GM18519 (cell line): Measurements from ENCODE around the gene C16orf96.

Source experiments
- ATAC-seq: cut with Tn5 transposase; IDR thresholded peaks from one replicate; pipeline ENCODE4 v1.9.1; 2021; ENCODE audit warnings: mild to moderate bottlenecking, moderate library complexity; ENCODE audit not compliant: unreplicated experiment, low FRiP score

Gene C16orf96

DNA sequence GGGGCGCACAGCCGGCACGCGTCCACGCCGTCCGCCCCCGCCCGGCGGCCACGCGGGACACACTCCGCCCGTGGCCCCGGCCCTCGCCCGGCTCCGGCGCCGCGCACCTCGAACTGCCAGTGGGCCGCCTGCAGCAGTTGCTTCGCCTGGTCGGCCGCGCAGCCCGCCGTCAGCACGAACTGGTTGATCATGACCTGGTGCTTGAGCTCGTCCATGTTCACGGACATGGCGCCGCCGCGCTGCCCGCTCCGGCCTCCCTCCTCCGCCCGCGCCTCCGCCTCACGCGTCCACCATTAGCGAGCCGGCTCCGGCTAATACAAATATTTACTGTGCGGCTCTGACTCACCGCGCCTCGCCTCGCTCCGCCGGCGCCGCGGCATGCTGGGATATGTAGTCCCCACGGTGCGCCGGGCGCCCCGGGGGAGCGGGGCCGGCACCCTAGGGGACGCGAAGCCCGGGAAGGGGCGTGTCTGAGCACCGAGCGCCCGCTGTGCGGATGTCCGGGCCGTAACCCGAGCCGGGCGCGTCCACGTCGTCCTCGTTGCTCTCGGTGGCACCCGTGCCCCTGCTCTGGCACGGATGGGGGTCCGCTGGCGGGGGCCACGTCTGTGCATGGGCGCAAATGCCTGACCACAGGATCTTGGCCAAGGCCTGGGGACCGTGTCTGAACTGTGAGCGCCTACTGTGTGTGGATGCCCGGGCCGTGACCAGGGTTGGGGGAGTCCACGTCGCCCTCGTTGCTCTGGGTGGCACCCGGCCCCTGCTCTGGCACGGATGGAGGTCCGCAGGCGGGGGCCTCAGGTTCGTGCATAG lies 58.6 kb downstream of the C16orf96 start, which contains the start of gene UBALD1:
Gene UBALD1 (minus strand): TSS at position 318 of the 813 bp plus-strand sequence. CDS start 91 bp downstream, at position 227.
- ATAC-seq, result peak; percentile 46

GRCh38 chr16:4615384-4616046 lies 59.4 kb downstream of the C16orf96 start:
- no peak for ATAC-seq

DNA sequence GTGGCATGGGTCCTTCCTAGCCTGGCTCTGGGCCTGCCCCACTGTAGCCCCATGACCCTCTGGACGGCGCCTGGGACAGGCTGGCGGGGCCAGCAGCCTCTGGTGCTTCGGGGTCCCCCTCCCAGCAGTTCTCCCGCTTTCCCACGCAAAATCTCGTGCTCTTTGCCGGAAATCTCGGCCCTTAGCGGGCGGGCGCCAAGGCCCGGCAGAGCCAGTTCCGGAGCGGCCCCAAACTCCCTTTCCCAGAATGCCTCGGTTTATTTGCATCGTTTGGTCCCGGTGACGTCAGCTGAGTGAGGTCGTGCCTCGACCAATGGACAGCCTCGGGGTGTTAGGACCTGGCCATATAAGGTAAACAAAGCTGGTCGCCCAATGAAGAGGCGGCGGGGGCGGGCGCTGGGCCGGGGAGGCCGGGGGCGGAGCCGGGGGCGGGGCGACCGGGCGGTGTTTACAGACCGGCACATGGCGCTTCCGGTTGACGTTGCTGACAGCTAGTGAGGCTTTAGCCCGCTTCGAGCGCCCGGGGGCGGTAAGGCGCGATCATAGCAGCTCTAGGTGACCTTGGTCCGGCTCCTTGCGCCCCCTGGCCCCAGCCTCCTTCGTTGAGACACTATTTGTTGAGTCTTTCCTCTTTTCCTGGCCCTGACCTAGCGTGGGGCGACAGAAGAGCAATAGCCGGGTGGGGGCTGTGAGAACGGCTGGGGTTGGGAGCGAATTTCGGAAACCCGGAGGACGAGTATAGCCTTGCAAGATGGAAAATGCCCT lies 60.1 kb downstream of the C16orf96 start:
- peak; percentile 58 for ATAC-seq

- ATAC-seq, result no peak
Observed at GRCh38 chr16:4617880-4618279, 61.7 kb downstream of the C16orf96 start.

DNA sequence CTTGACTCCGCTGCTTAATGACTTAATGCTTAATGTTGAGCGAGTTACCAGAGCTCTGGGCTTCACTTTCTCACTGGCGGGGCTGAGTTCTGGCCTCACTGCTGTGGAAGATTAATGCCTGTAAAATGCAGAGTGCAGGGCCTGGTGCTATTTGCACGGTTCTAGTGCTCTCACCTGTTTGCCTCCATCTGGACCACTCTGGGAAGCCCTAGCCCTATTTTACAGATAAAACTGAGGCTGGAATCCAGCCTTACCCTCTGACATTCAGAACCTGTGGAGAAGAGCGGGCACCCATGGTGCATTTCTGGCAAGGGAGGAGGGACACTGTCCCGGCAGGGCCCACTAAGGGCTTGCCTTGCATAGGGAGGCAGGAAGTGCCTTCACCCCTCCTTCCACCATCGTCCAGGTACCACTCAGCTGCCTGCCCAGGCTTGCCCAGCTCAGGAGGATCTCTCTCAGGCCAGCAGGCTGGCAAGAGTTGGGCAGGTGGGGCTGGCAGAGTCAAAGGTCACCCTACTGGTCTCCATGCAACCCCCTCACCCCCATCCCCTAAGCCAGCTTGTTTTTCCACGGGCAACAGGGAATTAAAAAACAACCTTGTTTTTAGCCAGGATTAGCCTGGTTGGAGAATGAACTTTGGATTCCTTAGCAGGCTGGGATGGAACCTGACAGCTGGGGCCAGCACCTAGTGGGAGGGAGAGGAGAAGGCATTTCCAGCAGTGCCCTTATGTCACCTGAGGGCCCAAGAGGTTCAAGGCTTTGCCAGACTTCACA lies 62.7 kb downstream of the C16orf96 start:
- no peak for ATAC-seq

DNA sequence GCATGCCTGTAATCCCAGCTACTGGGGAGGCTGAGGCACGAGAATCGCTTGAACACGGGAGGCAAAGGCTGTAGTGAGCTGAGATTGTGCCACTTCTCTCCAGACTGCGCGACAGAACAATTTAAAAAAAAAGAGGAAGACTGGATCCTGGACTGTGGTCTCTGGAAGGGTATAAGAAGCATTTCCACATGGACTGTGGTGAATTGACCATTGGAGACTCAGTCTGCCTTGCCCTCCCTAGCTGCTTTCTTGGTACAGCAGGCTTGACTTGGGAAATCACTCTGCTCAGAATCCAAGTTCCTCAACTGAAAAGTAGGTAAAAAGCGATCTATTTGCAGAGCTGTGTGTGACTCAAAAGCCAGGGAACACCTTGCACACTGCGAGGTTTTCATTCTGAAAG lies 67.5 kb downstream of the C16orf96 start:
- ATAC-seq, result no peak

- ATAC-seq, result peak; percentile 55
Observed at GRCh38 chr16:4624015-4624826, 68.1 kb downstream of the C16orf96 start, which contains the start of gene MGRN1. TSS of gene MGRN1 (plus strand) at chr16:4624826. CDS start at chr16:4624961, 135 bp downstream.

DNA sequence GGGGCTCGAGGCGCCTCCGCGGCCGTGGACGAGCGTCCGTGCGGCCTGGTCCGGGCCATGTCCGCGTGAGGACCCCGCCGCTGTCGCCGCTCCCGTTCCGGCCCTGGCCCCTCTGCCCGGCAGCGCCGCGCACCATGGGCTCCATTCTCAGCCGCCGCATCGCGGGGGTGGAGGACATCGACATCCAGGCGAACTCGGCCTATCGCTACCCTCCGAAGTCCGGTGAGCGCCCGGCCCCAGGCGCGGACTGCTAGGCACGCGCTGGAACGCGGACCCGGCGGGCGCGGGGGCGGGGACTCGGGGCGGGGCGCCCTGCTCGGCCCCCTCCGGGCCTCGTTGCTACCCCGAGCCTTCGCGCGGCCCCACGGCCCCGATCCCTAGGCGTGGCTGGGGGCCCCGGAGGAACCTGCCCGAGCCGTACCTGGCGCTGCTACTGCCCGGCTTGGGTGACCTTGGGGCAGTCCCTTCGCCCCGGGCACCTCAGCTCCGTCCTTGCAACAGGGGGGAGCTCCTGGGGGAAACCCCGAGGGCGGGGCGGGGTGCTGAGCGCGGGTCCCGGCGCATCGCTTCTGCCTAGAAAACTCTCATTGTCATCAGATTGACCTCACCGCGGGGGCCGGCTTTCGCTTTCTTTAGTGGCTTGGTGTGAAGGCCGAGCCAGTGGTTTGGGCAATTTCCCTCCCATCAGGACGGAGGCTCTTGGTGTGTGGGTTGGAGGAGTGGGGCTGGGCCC lies 68.9 kb downstream of the C16orf96 start:
- ATAC-seq, result peak; percentile 42

- ATAC-seq, result no peak
Observed at GRCh38 chr16:4625560-4626159, 69.5 kb downstream of the C16orf96 start.

- no peak for ATAC-seq
Observed at GRCh38 chr16:4626396-4626795, 70.3 kb downstream of the C16orf96 start.

- no peak for ATAC-seq
Observed at GRCh38 chr16:4628283-4628682, 72.1 kb downstream of the C16orf96 start.

DNA sequence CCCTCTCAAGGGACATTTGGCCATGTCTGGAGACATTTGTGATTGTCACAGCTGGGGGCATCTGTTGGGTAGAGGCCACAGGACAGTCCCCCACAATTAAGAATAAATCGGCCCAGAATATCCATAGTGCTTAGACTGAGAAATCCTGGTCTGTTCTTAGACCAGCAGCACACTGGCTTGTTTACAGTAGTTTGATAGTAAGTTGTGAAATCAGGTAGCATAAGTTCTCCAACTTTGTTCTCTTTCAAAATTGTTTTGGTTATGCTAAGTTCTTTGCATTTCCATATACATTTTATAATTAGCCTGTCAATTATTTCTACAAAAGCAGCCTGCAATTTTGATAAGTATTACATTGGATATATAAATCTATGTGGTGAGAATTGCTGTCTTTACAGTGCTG lies 75.3 kb downstream of the C16orf96 start:
- ATAC-seq, result no peak

DNA sequence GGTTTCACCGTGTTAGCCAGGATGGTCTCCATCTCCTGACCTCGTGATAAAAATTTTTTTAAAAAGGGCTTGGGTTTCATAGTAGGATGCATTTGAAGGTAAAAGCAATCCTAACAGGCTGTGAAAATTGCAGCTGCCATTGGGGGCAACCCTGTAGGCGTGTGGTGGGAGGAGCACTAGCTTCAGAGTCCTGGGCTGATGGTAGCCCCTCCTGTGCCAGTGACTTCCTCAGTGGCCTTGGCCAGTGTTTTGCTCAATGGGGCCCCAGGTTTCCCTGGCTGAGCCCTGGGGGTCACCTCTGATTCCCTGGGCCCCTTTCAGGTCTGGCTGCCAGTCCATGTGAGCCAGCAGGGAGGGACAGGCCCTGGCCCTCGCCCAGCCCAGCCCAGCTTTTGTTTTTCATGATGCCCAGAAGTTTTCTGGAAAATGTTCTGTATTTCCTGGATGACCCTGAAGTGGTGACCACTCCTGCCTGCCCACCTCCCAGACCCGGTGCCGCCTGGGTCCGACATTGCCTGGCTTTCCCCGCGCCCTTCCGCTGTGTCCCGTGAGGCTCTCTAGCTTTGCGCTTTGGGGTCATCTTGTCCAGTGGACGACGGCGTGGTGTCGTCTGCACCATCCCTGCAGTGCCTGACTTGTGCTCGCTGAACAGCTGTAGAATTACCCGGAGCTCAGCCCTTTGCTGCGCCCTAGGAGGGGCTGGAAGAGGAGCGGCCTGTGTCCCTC lies 77.9 kb downstream of the C16orf96 start:
- no peak for ATAC-seq

GRCh38 chr16:4634768-4635167 lies 78.6 kb downstream of the C16orf96 start:
- no peak for ATAC-seq

- ATAC-seq, result no peak
Observed at GRCh38 chr16:4636196-4636595, 80.1 kb downstream of the C16orf96 start.

GRCh38 chr16:4637501-4638166 lies 81.5 kb downstream of the C16orf96 start:
- ATAC-seq, result no peak

DNA sequence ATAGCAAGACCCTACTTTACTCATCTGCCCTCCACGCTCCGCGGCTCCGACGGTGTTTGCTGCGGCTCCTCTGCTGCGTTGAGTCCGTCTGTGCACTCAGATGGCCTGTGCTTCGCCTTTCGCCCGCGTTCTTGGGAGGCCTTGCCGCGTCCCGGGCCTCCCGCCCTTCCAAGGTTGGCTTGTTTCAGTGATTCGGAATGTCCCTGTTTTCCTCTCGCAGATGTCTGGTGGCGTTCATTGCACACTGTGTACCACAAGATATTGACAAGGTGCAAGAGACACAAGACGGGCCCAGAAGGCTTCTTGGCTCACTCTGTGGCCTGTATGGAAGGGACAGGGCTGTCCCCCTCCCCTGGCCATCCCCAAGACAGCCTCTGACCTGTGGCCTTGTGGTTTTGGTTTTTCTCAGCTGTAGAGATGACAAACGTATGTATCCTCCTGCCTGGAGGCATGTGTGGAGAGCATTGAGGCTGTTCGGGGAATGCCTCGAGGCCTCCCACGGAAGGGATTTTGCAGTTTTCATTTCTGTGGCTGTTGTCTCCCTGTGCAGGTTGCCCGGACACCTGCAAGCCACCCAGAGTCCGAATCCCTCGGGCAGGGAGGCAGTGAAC lies 83.9 kb downstream of the C16orf96 start:
- ATAC-seq, result no peak
